ENCODE results near the gene SLC35F3.

The SLC35F3 gene

GRCh38 chr1:233912447-233912846, 8.0 kb downstream of the SLC35F3 start:
- DNase-seq (ENCODE audit: low read depth), result no peak

GRCh38 chr1:233912909-233913308, 8.4 kb downstream of the SLC35F3 start:
- DNase-seq (ENCODE audit: low read depth), result no peak

GRCh38 chr1:233916706-233917105, 12.2 kb downstream of the SLC35F3 start:
- no peak for DNase-seq (ENCODE audit: low read depth)

- DNase-seq (ENCODE audit: low read depth), result no peak
These were observed 15.3 kb downstream of the SLC35F3 start for GRCh38 chr1:233919786-233920185.

- no peak for DNase-seq (ENCODE audit: low read depth)
These were observed 23.6 kb downstream of the SLC35F3 start for GRCh38 chr1:233928123-233928522.

GRCh38 chr1:233933339-233933738, 28.9 kb downstream of the SLC35F3 start:
- DNase-seq (ENCODE audit: low read depth), result no peak

GRCh38 chr1:233935297-233935868, 30.9 kb downstream of the SLC35F3 start:
- no peak for DNase-seq (ENCODE audit: low read depth)

GRCh38 chr1:233936422-233936821, 31.9 kb downstream of the SLC35F3 start:
- no peak for DNase-seq (ENCODE audit: low read depth)

- no peak for DNase-seq (ENCODE audit: low read depth)
These were observed 32.4 kb downstream of the SLC35F3 start for GRCh38 chr1:233936842-233937241.

GRCh38 chr1:233938476-233938875, 34.0 kb downstream of the SLC35F3 start:
- no peak for DNase-seq (ENCODE audit: low read depth)

GRCh38 chr1:233939451-233939850, 35.0 kb downstream of the SLC35F3 start:
- no peak for DNase-seq (ENCODE audit: low read depth)

GRCh38 chr1:233940908-233941307, 36.4 kb downstream of the SLC35F3 start:
- no peak for DNase-seq (ENCODE audit: low read depth)

GRCh38 chr1:233944601-233945000, 40.1 kb downstream of the SLC35F3 start:
- no peak for DNase-seq (ENCODE audit: low read depth)

- no peak for DNase-seq (ENCODE audit: low read depth)
These were observed 41.1 kb downstream of the SLC35F3 start for GRCh38 chr1:233945573-233945972.

GRCh38 chr1:233945979-233946378, 41.5 kb downstream of the SLC35F3 start:
- no peak for DNase-seq (ENCODE audit: low read depth)

GRCh38 chr1:233946724-233947123, 42.2 kb downstream of the SLC35F3 start:
- DNase-seq (ENCODE audit: low read depth), result no peak

GRCh38 chr1:233951804-233952203, 47.3 kb downstream of the SLC35F3 start:
- DNase-seq (ENCODE audit: low read depth), result no peak

- DNase-seq (ENCODE audit: low read depth), result no peak
These were observed 53.2 kb downstream of the SLC35F3 start for GRCh38 chr1:233957691-233958090.

- DNase-seq (ENCODE audit: low read depth), result no peak
These were observed 54.6 kb downstream of the SLC35F3 start for GRCh38 chr1:233959102-233959501.

GRCh38 chr1:233959971-233960370, 55.5 kb downstream of the SLC35F3 start:
- no peak for DNase-seq (ENCODE audit: low read depth)

- no peak for DNase-seq (ENCODE audit: low read depth)
These were observed 55.9 kb downstream of the SLC35F3 start for GRCh38 chr1:233960386-233960785.

- DNase-seq (ENCODE audit: low read depth), result no peak
These were observed 58.4 kb downstream of the SLC35F3 start for GRCh38 chr1:233962878-233963277.

GRCh38 chr1:233965856-233966255, 61.4 kb downstream of the SLC35F3 start:
- no peak for DNase-seq (ENCODE audit: low read depth)

GRCh38 chr1:233971753-233972152, 67.3 kb downstream of the SLC35F3 start:
- DNase-seq (ENCODE audit: low read depth), result no peak

- no peak for DNase-seq (ENCODE audit: low read depth)
These were observed 68.1 kb downstream of the SLC35F3 start for GRCh38 chr1:233972563-233972950.
